MM.1S (cell line): ENCODE data around the gene DNAJC18.

Experiments used
- EZH2 ChIP-seq: fragments of 300-600 bp; sonication (generic); optimal IDR thresholded peaks from 2 replicates; pipeline ENCODE3; 2017; ENCODE audit warnings: low read depth, mild to moderate bottlenecking, antibody characterized with exemption, low read length, mixed read lengths
- TF ChIP-seq, protein P1 (sequence below): fragments of 300-600 bp; sonication (generic); IDR thresholded peaks from 2 replicates; pipeline ENCODE4 v1.5.1; 2016; ENCODE audit warnings: antibody characterized with exemption, low read length, mixed read lengths

DNA sequence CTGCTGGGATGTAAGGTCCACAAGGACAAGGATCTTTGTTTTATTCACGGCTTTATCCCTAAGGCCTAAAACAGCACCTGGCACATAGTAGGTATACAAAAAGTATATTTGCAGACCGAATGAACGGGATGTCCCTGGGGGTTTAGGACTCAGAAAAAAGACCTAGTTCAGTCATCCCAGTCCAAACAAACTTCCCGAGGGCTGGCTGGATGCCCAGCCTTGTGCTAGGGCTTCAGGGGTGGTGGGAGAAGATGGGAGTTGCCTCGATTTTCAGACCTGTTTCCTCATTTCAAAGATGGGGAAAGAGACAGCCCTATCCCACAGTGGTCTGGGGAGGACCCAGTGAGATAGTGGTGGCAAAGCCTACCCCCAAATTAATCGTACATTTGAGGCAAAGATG, 41.4 kb downstream of the DNAJC18 start:
- TF ChIP-seq, protein P1, sequence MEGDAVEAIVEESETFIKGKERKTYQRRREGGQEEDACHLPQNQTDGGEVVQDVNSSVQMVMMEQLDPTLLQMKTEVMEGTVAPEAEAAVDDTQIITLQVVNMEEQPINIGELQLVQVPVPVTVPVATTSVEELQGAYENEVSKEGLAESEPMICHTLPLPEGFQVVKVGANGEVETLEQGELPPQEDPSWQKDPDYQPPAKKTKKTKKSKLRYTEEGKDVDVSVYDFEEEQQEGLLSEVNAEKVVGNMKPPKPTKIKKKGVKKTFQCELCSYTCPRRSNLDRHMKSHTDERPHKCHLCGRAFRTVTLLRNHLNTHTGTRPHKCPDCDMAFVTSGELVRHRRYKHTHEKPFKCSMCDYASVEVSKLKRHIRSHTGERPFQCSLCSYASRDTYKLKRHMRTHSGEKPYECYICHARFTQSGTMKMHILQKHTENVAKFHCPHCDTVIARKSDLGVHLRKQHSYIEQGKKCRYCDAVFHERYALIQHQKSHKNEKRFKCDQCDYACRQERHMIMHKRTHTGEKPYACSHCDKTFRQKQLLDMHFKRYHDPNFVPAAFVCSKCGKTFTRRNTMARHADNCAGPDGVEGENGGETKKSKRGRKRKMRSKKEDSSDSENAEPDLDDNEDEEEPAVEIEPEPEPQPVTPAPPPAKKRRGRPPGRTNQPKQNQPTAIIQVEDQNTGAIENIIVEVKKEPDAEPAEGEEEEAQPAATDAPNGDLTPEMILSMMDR = no peak
- TF ChIP-seq EZH2 = no peak
